K562 (cell line): Measurements from ENCODE around the gene MECP2.

ENCODE experiments used
- HBP1 ChIP-seq: fragments of 450-650 bp; formaldehyde crosslinking; IDR thresholded peaks from 2 replicates; pipeline ENCODE4 v1.4.0; 2022; ENCODE audit warnings: missing genetic modification characterization
- MYC ChIP-seq, 2 experiments: fragments of 250-450 bp in 1 of 2; sonication (Bioruptor Pico) in 1 of 2; IDR thresholded peaks; 2 replicates each; pipeline versions ENCODE4 v1.5.1 to v1.6.1; 2012 to 2021; ENCODE audit warnings: low read depth in 2 of 2, borderline replicate concordance in 1 of 2, improper control_type of control experiment in 1 of 2, low read length in 1 of 2, mild to moderate bottlenecking in 1 of 2, moderate library complexity in 1 of 2
- NONO ChIP-seq, 2 experiments: fragments of 200-400 bp in 1 of 2; fragments of 450-650 bp in 1 of 2; formaldehyde crosslinking in 1 of 2; IDR thresholded peaks; 2 replicates each; pipeline ENCODE4 v1.6.1; 2017; ENCODE audit warnings: low read depth in 2 of 2, mild to moderate bottlenecking in 2 of 2, moderate library complexity in 2 of 2, low read length in 1 of 2
- POLR2A ChIP-seq: fragments of 450-650 bp; conservative IDR thresholded peaks from 2 replicates; pipeline ENCODE4 v1.6.1; 2016
- SREBF2 ChIP-seq: sonication (generic); formaldehyde crosslinking; IDR thresholded peaks from 2 replicates; pipeline ENCODE4 v1.4.0; 2020; ENCODE audit warnings: mild to moderate bottlenecking, missing genetic modification reagents
- TCF7L2 ChIP-seq: fragments of 150-350 bp; IDR thresholded peaks from 2 replicates; pipeline ENCODE4 v1.6.1; 2016; ENCODE audit warnings: low read depth, mild to moderate bottlenecking, low read length, moderate library complexity
- ZBTB40 ChIP-seq, 2 experiments: fragments of 450-650 bp in 1 of 2; sonication (generic) in 1 of 2; formaldehyde crosslinking in 1 of 2; IDR thresholded peaks; 2 replicates each; pipeline versions ENCODE4 v1.7.1 to v1.9.0; 2016 to 2022; ENCODE audit warnings: inconsistent platforms in 1 of 2, mild to moderate bottlenecking in 1 of 2, missing genetic modification reagents in 1 of 2
- ZFP1 ChIP-seq: fragments of 450-650 bp; formaldehyde crosslinking; IDR thresholded peaks from 2 replicates; pipeline ENCODE4 v1.4.0; 2020; ENCODE audit warnings: mild to moderate bottlenecking, mixed read lengths

- TF ChIP-seq POLR2A, result no peak
- no peak for TF ChIP-seq ZFP1 (CRISPR knock-in tag)
- TF ChIP-seq MYC (IDR thresholded peaks at IDR 0.05; ENCODE audit: low read depth, low read length), result no peak
- no peak for TF ChIP-seq MYC (CRISPR knock-in tag; IDR thresholded peaks at IDR 0.05; ENCODE audit: borderline replicate concordance, low read depth)
- no peak for TF ChIP-seq ZBTB40 (IDR thresholded peaks at IDR 0.05)
- no peak for TF ChIP-seq ZBTB40 (CRISPR knock-in tag; IDR thresholded peaks at IDR 0.05)
- TF ChIP-seq TCF7L2, result no peak
- TF ChIP-seq NONO (IDR thresholded peaks at IDR 0.05; ENCODE audit: low read depth in 2 of 2, low read length in 1 of 2), result no peak
- no peak for TF ChIP-seq HBP1 (CRISPR knock-in tag)
- no peak for TF ChIP-seq SREBF2 (CRISPR knock-in tag)
These were observed 109.0 kb downstream of the MECP2 start for GRCh38 chrX:153988493-153988892.
